Fibroblast of pulmonary artery (primary cell): Measurements from ENCODE around the gene DOK6.

ENCODE experiments used
- DNase-seq: peaks from one replicate; pipeline ENCODE4 v3.0.0-alpha.2; 2010; ENCODE audit warnings: low read depth
- H3K4me3 ChIP-seq: replicated peaks from 2 replicates; pipeline ENCODE4 v1.5.1; 2011; ENCODE audit warnings: low read depth, mild to moderate bottlenecking, control low read depth, low read length, moderate library complexity
- CTCF ChIP-seq: IDR thresholded peaks from 2 replicates; pipeline ENCODE4 v1.5.1; 2011; ENCODE audit warnings: mild to moderate bottlenecking, control low read depth, low read length, inconsistent platforms; ENCODE audit errors: missing control alignments

The DOK6 gene

GRCh38 chr18:69883781-69884180, 483.1 kb downstream of the DOK6 start:
- no peak overlapping the region for H3K4me3 ChIP-seq
- TF ChIP-seq CTCF: no peak
- DNase-seq: no peak

- no peak overlapping the region for H3K4me3 ChIP-seq
- no peak for TF ChIP-seq CTCF
- DNase-seq: no peak
Observed at GRCh38 chr18:69885355-69885754, 484.7 kb downstream of the DOK6 start.

DNA sequence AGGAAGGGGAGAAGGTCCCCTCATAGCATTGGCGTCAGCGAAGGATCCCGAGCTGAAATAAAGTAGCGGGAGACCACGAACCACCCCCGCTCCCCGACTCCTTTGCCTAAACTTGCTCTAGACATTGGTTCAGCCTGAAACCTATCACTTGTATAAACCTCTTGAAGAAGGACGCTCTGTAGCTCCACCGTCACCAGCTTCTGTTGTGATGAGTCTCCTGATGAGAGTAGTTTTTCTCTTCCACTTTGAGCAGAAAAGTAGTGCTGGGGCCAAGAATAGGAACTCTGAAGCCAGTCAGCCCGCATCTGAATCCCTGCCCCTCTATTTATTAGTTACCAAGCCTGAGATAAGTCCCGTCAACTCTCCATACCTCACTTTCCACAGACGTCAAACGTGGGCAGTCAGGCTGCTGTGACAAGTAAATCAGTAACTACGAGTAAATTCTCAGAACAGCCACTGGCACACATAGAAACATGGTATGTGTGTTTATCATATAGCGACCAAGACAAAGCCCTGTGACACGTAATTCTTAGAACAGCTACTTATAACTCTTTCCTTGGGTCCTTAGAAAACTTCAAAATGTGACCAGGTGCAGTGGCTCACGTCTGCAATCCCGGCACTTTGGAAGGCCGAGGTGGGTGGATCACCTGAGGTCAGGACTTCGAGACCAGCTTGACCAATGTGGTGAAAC, 485.3 kb downstream of the DOK6 start:
- DNase-seq: no peak
- TF ChIP-seq CTCF: no peak
- no peak overlapping the region for H3K4me3 ChIP-seq

DNA sequence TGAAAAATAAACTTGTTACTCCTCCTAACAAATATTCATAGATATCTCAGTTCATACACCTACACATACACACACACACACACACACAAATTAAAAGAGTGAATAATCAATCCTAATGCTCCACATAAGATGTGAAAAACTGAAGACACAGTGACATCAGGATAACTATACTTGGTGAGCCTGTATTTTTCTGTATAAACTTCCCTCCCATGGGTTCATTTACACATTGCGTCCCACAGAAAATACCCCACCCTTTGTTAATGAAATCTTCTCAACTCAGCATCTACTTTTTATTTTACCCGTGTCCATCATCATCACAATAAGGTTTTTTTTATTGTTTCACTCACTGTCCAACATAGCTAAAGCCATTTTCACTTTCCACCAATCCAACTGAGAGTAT, 486.6 kb downstream of the DOK6 start:
- H3K4me3 ChIP-seq: no peak overlapping the region
- DNase-seq: no peak
- no peak for TF ChIP-seq CTCF

- no peak overlapping the region for H3K4me3 ChIP-seq
- DNase-seq: no peak
- TF ChIP-seq CTCF: no peak
Observed at GRCh38 chr18:69889009-69889408, 488.3 kb downstream of the DOK6 start.

- no peak for DNase-seq
- TF ChIP-seq CTCF: no peak
Observed at GRCh38 chr18:69890558-69890957, 489.9 kb downstream of the DOK6 start.

GRCh38 chr18:69894467-69894866, 493.8 kb downstream of the DOK6 start:
- no peak overlapping the region for H3K4me3 ChIP-seq
- no peak for DNase-seq
- TF ChIP-seq CTCF: no peak

More at GRCh38 chr18:69890558-69890957, 489.9 kb downstream of the DOK6 start:
- H3K4me3 ChIP-seq: no peak overlapping the region
